Neural cell (in vitro differentiated cells): Measurements from ENCODE around the gene CNTNAP1.

Experiments
- EZH2 ChIP-seq: fragments of 200-600, 300-800 bp; shearing (Covaris generic), sonication (generic); IDR thresholded peaks from 2 replicates; pipeline ENCODE4 v1.6.1; 2014; ENCODE audit warnings: antibody characterized with exemption, low read length, borderline replicate concordance, mild to moderate bottlenecking; ENCODE audit not compliant: insufficient read depth, poor library complexity, severe bottlenecking
- MXI1 ChIP-seq: fragments of 450-650 bp; conservative IDR thresholded peaks from 2 replicates; pipeline ENCODE4 v1.6.1; 2014; ENCODE audit warnings: antibody characterized with exemption, mild to moderate bottlenecking; ENCODE audit not compliant: poor library complexity, severe bottlenecking
- TAF1 ChIP-seq: IDR thresholded peaks from 2 replicates; pipeline ENCODE4 v1.6.1; 2012; ENCODE audit warnings: low read depth
- TF ChIP-seq, protein P1 (sequence below): fragments of 450-650 bp; IDR thresholded peaks from 2 replicates; pipeline ENCODE4 v1.5.1; 2014; ENCODE audit warnings: antibody characterized with exemption, mild to moderate bottlenecking, moderate library complexity; ENCODE audit not compliant: poor library complexity, severe bottlenecking
- TF ChIP-seq, protein P2 (sequence below): IDR thresholded peaks from 2 replicates; pipeline ENCODE4 v1.6.1; 2012; ENCODE audit warnings: borderline replicate concordance

DNA sequence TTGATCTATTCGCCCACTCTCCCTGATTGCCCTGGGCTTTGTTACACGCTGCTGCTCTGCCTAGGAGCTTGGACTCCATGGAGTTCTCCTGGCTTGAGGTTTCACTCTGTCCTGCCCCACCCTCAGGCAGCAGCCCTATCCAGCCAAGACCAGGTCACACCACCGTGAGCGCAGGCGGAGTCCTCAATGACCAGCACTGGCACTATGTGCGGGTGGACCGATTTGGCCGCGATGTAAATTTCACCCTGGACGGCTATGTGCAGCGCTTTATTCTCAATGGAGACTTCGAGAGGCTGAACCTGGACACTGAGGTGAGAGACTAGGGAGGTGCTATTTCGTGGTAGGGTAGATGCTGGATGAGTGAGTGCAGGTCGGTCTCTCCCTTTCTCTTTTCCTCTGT, 3.5 kb downstream of the CNTNAP1 start:
- TF ChIP-seq, protein P1, sequence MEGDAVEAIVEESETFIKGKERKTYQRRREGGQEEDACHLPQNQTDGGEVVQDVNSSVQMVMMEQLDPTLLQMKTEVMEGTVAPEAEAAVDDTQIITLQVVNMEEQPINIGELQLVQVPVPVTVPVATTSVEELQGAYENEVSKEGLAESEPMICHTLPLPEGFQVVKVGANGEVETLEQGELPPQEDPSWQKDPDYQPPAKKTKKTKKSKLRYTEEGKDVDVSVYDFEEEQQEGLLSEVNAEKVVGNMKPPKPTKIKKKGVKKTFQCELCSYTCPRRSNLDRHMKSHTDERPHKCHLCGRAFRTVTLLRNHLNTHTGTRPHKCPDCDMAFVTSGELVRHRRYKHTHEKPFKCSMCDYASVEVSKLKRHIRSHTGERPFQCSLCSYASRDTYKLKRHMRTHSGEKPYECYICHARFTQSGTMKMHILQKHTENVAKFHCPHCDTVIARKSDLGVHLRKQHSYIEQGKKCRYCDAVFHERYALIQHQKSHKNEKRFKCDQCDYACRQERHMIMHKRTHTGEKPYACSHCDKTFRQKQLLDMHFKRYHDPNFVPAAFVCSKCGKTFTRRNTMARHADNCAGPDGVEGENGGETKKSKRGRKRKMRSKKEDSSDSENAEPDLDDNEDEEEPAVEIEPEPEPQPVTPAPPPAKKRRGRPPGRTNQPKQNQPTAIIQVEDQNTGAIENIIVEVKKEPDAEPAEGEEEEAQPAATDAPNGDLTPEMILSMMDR, result no peak
- no peak for TF ChIP-seq EZH2
- no peak for TF ChIP-seq TAF1
- no peak for TF ChIP-seq MXI1
- TF ChIP-seq, protein P2, sequence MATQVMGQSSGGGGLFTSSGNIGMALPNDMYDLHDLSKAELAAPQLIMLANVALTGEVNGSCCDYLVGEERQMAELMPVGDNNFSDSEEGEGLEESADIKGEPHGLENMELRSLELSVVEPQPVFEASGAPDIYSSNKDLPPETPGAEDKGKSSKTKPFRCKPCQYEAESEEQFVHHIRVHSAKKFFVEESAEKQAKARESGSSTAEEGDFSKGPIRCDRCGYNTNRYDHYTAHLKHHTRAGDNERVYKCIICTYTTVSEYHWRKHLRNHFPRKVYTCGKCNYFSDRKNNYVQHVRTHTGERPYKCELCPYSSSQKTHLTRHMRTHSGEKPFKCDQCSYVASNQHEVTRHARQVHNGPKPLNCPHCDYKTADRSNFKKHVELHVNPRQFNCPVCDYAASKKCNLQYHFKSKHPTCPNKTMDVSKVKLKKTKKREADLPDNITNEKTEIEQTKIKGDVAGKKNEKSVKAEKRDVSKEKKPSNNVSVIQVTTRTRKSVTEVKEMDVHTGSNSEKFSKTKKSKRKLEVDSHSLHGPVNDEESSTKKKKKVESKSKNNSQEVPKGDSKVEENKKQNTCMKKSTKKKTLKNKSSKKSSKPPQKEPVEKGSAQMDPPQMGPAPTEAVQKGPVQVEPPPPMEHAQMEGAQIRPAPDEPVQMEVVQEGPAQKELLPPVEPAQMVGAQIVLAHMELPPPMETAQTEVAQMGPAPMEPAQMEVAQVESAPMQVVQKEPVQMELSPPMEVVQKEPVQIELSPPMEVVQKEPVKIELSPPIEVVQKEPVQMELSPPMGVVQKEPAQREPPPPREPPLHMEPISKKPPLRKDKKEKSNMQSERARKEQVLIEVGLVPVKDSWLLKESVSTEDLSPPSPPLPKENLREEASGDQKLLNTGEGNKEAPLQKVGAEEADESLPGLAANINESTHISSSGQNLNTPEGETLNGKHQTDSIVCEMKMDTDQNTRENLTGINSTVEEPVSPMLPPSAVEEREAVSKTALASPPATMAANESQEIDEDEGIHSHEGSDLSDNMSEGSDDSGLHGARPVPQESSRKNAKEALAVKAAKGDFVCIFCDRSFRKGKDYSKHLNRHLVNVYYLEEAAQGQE, result no peak
